Osteoblast (primary cell): ENCODE results near the gene APOH. TPM values are rescaled to one million over a fixed set of nuclear protein-coding genes. Genes with fewer than 3 reads are reported as not detected.

Source experiments
- DNase-seq: peaks from one replicate; pipeline ENCODE4 v3.0.0; 2011; ENCODE audit warnings: low spot score, mixed read lengths; ENCODE audit not compliant: insufficient read length; ENCODE audit errors: missing footprints
- H2AFZ ChIP-seq: 2 replicates; pipeline ENCODE4 v1.6.0; 2011; ENCODE audit warnings: mild to moderate bottlenecking, low read length
- H3K27ac ChIP-seq: 2 replicates; pipeline ENCODE4 v1.5.1; 2011; ENCODE audit warnings: mild to moderate bottlenecking, low read depth, low read length, moderate library complexity
- H3K27me3 ChIP-seq: 2 replicates; pipeline ENCODE4 v1.6.0; 2012; ENCODE audit warnings: mild to moderate bottlenecking, control low read depth, inconsistent platforms, low read length, moderate library complexity; ENCODE audit not compliant: insufficient read depth
- H3K36me3 ChIP-seq: 2 replicates; pipeline ENCODE4 v1.5.1; 2011; ENCODE audit warnings: mild to moderate bottlenecking, low read length, control low read depth, moderate library complexity; ENCODE audit not compliant: insufficient read depth
- H3K4me1 ChIP-seq: 2 replicates; pipeline ENCODE4 v1.5.1; 2011; ENCODE audit warnings: mild to moderate bottlenecking, low read length, control low read depth, moderate library complexity; ENCODE audit not compliant: insufficient read depth
- H3K4me2 ChIP-seq: 2 replicates; pipeline ENCODE4 v1.6.0; 2011; ENCODE audit warnings: mild to moderate bottlenecking, low read length; ENCODE audit not compliant: insufficient read depth
- H3K4me3 ChIP-seq: fragments of 200-600 bp; sonication (generic); 3 replicates; pipeline ENCODE4 v1.5.1; 2012; ENCODE audit warnings: mild to moderate bottlenecking, low read length, inconsistent platforms; ENCODE audit not compliant: insufficient read depth
- H3K79me2 ChIP-seq: 2 replicates; pipeline ENCODE4 v1.6.0; 2012; ENCODE audit warnings: mild to moderate bottlenecking, low read length, control low read depth, inconsistent platforms; ENCODE audit not compliant: insufficient read depth
- H3K9me3 ChIP-seq: 2 replicates; pipeline ENCODE4 v1.5.1; 2011; ENCODE audit warnings: low read depth, low read length, control low read depth
- H4K20me1 ChIP-seq: 2 replicates; pipeline ENCODE4 v1.6.0; 2012; ENCODE audit warnings: mild to moderate bottlenecking, low read length, control low read depth; ENCODE audit not compliant: insufficient read depth
- total RNA-seq: library from RNA; depleted of rRNA; stranded (reverse); fragments of >200 nt; gene quantifications from 2 replicates; pipeline ENCODE4 v1.2.3, GENCODE V29; 2012
- TF ChIP-seq, protein P1 (sequence below): IDR thresholded peaks from 2 replicates; pipeline ENCODE4 v1.5.1; 2011; ENCODE audit warnings: mild to moderate bottlenecking, low read depth, low read length, moderate library complexity; ENCODE audit errors: extremely low read depth

The APOH gene
- total RNA-seq, 1 donor: not detected

DNA sequence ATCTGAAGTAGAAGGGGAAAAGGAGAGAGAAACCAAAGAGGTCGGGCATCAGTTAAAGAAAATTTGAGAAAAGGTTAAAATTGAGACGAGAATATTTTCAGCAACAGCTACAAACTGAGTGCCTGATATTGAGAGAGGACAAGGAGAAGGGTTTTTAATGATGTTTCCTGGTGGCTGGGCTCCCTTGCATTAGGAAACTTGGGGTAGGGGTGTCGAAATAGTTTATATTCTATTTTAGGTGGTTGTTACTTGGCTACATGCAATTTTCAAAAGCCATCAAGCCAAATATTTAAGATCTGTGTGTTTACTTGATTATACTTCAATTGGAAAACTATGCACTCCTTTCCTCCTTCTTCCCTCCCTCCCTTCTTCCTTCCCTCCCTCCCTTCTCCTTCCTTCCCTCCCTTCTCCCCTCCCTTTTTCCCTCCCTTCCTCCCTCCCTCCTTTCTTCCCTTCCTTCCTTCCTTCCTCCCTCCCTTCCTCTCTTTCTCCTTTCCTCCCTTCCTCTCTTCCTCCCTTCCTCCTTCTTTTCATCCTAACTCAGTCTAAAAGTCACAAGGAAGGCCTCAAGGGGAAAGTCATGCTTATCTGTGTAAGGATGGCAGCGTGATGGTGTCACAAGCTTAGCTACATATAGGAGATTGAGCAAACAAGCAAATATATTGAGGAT is 1.8 kb upstream of the APOH start:
- DNase-seq: no peak
- H3K36me3 ChIP-seq: no peaks in the 10 kb centered on the region
- H3K9me3 ChIP-seq: no peaks in the 10 kb centered on the region
- H4K20me1 ChIP-seq: no peaks in the 10 kb centered on the region
- no peak overlapping the region for H3K4me3 ChIP-seq
- no peaks in the 10 kb centered on the region for H3K4me1 ChIP-seq
- no peaks in the 10 kb centered on the region for H3K79me2 ChIP-seq
- TF ChIP-seq, protein P1, sequence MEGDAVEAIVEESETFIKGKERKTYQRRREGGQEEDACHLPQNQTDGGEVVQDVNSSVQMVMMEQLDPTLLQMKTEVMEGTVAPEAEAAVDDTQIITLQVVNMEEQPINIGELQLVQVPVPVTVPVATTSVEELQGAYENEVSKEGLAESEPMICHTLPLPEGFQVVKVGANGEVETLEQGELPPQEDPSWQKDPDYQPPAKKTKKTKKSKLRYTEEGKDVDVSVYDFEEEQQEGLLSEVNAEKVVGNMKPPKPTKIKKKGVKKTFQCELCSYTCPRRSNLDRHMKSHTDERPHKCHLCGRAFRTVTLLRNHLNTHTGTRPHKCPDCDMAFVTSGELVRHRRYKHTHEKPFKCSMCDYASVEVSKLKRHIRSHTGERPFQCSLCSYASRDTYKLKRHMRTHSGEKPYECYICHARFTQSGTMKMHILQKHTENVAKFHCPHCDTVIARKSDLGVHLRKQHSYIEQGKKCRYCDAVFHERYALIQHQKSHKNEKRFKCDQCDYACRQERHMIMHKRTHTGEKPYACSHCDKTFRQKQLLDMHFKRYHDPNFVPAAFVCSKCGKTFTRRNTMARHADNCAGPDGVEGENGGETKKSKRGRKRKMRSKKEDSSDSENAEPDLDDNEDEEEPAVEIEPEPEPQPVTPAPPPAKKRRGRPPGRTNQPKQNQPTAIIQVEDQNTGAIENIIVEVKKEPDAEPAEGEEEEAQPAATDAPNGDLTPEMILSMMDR: no peak
- H2AFZ ChIP-seq: no peak overlapping the region
- H3K4me2 ChIP-seq: no peak overlapping the region
- peaks cover 3% of the 10 kb centered on the region for H3K27me3 ChIP-seq
- H3K27ac ChIP-seq: no peak overlapping the region

DNA sequence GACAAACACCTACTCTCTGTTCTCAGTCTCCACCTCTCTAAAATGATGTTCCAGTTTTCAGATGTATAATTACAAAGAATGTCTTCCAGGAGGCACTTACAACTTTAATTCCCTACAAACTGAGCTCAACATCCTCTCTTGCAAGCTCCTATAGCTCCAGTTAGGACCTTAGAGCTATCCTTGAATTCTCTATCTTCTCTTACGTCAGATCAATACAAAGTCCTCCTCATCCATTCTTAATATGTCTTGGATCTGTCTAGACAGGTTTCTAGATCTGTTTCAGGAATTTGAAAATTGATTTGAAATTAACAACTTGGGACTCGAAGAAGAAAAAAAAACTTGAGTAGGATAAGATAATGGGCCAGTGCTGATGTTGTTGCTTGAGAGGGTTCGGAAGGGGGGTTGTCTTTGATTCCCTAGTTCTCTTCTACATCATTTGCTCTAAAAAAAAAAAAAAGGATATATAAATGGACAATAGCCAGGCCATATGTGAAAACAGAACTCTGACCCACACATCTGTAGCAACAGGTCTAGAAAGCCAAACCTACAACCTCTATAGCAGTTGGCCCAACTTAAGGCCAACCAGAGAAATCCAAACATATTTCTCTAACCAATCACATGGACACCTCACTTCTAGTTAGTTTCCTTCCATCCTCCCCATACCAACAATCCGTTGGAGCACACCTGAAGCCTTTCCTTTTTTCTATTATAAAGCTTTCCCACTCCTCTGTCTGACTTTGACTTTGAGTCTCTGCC is 746 bp upstream of the APOH start:
- Histone ChIP-seq H4K20me1 (no peaks in the 10 kb centered on the region), H3K9me3 (no peaks in the 10 kb centered on the region), H3K27ac (no peak overlapping the region), H3K4me2 (no peak overlapping the region), H3K79me2 (no peaks in the 10 kb centered on the region), H3K4me1 (no peaks in the 10 kb centered on the region), H3K4me3 (no peak overlapping the region), H3K27me3 (peaks cover 3% of the 10 kb centered on the region), H3K36me3 (no peaks in the 10 kb centered on the region), H2AFZ (no peak overlapping the region)
- DNase-seq: no peak
- TF ChIP-seq, protein P1: no peak

DNA sequence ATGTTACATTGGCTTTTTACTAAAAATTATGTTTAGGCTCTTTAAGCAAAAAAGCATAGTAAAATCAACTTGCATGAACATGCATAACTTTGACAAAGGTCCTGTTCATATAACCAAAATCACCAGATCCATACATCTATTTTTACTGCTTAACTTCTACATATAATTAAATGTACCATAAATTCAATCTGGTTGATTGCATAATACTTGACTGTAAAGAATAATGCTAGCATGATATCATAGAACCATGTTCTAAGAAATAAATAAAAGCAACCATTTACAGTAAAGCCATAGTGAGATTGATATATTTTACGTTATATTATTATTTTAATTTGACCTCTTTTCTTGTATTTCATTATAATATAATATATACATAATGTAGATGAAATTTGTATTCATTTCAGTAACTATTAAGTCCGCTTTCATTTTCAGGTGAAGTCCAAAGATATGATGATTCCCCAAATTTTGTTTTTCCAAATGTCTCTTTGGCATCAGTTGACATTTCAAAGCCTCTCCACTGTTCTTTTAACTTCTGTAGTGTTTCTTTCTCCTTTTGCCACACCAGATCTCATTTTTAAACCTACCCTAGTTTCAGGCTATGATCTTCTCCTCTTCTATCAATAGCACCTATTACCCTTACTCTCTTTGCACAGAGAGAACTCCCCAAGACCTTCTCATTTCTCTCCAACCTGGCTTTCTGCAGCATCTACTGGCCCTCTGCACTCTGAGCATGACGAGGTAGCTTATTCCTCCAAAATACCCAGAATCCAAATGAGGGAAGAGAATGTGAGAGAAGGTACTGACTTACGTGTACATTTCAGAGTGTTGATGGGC is 1.8 kb downstream of the APOH start:
- Histone ChIP-seq H4K20me1 (no peaks in the 10 kb centered on the region), H3K79me2 (no peaks in the 10 kb centered on the region), H3K9me3 (no peaks in the 10 kb centered on the region), H3K4me2 (no peak overlapping the region), H3K4me1 (no peaks in the 10 kb centered on the region), H3K4me3 (no peak overlapping the region), H3K27me3 (peaks cover 3% of the 10 kb centered on the region), H3K27ac (no peak overlapping the region), H3K36me3 (no peaks in the 10 kb centered on the region), H2AFZ (no peak overlapping the region)
- TF ChIP-seq, protein P1: no peak
- DNase-seq: peak; percentile 56
